GM12878 (cell line): ENCODE results near the gene IL3RA. TPM values are rescaled to one million over a fixed set of nuclear protein-coding genes. Genes with fewer than 3 reads are reported as not detected.

Experiments
- BMI1 ChIP-seq: fragments of 450-650 bp; IDR thresholded peaks from 2 replicates; pipeline ENCODE4 v1.6.1; 2016; ENCODE audit warnings: mild to moderate bottlenecking, moderate library complexity, borderline replicate concordance
- EP300 ChIP-seq, 2 experiments: fragments of 150-350 bp in 1 of 2; IDR thresholded peaks; 2 replicates each; pipeline ENCODE4 v1.6.1; 2011 to 2012; ENCODE audit warnings: low read depth in 2 of 2, low read length in 2 of 2, borderline replicate concordance in 1 of 2, improper control_type of control experiment in 1 of 2, inconsistent platforms in 1 of 2; ENCODE audit not compliant: control insufficient read depth in 1 of 2
- ETV6 ChIP-seq, 2 experiments: fragments of 450-650 bp in 1 of 2; IDR thresholded peaks in 1 of 2; conservative IDR thresholded peaks in 1 of 2; 2 replicates each; pipeline ENCODE4 v1.6.1; 2014; ENCODE audit warnings: antibody characterized with exemption in 1 of 2, borderline replicate concordance in 1 of 2, low read depth in 1 of 2, mild to moderate bottlenecking in 1 of 2, moderate library complexity in 1 of 2
- FOXM1 ChIP-seq: IDR thresholded peaks from 2 replicates; pipeline ENCODE4 v1.6.1; 2012; ENCODE audit warnings: low read depth, mild to moderate bottlenecking, inconsistent platforms, low read length, moderate library complexity
- KAT2A ChIP-seq: conservative IDR thresholded peaks from 2 replicates; pipeline ENCODE4 v1.6.1; 2011; ENCODE audit warnings: low read depth, low read length; ENCODE audit not compliant: control insufficient read depth
- NRF1 ChIP-seq: conservative IDR thresholded peaks from 2 replicates; pipeline ENCODE4 v1.6.1; 2011; ENCODE audit warnings: mild to moderate bottlenecking, low read depth, low read length, improper control_type of control experiment
- RUNX3 ChIP-seq: IDR thresholded peaks from 2 replicates; pipeline ENCODE4 v1.6.1; 2012; ENCODE audit warnings: low read length, inconsistent platforms
- TAF1 ChIP-seq: IDR thresholded peaks from 2 replicates; pipeline ENCODE4 v1.6.1; 2011; ENCODE audit warnings: mild to moderate bottlenecking, low read depth, low read length, borderline replicate concordance
- ZBED1 ChIP-seq: IDR thresholded peaks from 2 replicates; pipeline ENCODE4 v1.6.1; 2016; ENCODE audit warnings: borderline replicate concordance
- polyA plus RNA-seq, 11 experiments: library from polyadenylated mRNA; depleted of rRNA in 4 of 11; unstranded in 6 of 11; stranded (reverse) in 5 of 11; fragments of >200 nt; fragmentation: Nextera tagmentation in 4 of 11; fragmentation: Illumina TruSeq in 1 of 11; extraction: Ambion mirVana in 4 of 11; extraction: Trizol in 1 of 11; gene quantifications; 1 replicate in 1 of 11; 2 replicates in 10 of 11; pipeline versions ENCODE4 v1.2.1 to v1.2.3, GENCODE V29; 2011 to 2016; ENCODE audit warnings: inconsistent platforms in 2 of 11, missing spikeins in 2 of 11, low read depth in 1 of 11
- total RNA-seq, 4 experiments: library from RNA; depleted of rRNA in 3 of 4; stranded (reverse); fragments of >200 nt in 3 of 4; fragmentation: Illumina TruSeq in 1 of 4; extraction: Trizol in 1 of 4; gene quantifications; 2 replicates each; pipeline versions ENCODE4 v1.2.1 to v1.2.3, GENCODE V29; 2013 to 2021
- TF ChIP-seq, protein P1 (sequence below): fragments of 150-350 bp; IDR thresholded peaks from 2 replicates; pipeline ENCODE4 v1.6.1; 2016; ENCODE audit warnings: low read depth, low read length
- TF ChIP-seq, protein P2 (sequence below): fragments of 450-650 bp; IDR thresholded peaks from 2 replicates; pipeline ENCODE4 v1.6.1; 2017; ENCODE audit warnings: mild to moderate bottlenecking, moderate library complexity

IL3RA gene
- total and polyA plus RNA-seq, 10 of the 15 experiments (the other 5 are each of a cell fraction or from before 2014, with no cell fraction given): 2.1 to 31.1 (median 17.9) TPM

DNA sequence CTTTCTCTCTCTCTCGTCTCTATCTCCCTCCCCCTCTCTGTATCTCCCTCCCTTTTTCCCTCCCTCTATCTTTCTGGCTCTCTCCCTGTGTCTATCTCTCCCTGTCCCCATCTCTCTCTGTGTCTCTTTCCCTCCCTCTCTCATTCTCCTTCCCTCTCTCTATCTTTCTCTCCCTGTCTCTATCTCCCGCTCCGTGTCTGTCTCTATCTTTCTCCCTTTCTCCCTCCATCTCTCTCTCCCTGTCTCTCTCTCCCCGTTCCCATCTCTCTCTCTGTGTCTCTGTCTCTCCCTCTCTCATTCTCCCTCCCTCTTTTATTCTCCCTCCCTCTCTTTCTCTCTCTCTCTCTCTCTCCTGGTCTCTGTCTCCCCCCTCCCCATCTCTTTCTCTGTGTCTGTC, 22.9 kb downstream of the IL3RA start (continued):
- TF ChIP-seq, protein P1, sequence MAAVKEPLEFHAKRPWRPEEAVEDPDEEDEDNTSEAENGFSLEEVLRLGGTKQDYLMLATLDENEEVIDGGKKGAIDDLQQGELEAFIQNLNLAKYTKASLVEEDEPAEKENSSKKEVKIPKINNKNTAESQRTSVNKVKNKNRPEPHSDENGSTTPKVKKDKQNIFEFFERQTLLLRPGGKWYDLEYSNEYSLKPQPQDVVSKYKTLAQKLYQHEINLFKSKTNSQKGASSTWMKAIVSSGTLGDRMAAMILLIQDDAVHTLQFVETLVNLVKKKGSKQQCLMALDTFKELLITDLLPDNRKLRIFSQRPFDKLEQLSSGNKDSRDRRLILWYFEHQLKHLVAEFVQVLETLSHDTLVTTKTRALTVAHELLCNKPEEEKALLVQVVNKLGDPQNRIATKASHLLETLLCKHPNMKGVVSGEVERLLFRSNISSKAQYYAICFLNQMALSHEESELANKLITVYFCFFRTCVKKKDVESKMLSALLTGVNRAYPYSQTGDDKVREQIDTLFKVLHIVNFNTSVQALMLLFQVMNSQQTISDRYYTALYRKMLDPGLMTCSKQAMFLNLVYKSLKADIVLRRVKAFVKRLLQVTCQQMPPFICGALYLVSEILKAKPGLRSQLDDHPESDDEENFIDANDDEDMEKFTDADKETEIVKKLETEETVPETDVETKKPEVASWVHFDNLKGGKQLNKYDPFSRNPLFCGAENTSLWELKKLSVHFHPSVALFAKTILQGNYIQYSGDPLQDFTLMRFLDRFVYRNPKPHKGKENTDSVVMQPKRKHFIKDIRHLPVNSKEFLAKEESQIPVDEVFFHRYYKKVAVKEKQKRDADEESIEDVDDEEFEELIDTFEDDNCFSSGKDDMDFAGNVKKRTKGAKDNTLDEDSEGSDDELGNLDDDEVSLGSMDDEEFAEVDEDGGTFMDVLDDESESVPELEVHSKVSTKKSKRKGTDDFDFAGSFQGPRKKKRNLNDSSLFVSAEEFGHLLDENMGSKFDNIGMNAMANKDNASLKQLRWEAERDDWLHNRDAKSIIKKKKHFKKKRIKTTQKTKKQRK: no peak
- TF ChIP-seq, protein P2, sequence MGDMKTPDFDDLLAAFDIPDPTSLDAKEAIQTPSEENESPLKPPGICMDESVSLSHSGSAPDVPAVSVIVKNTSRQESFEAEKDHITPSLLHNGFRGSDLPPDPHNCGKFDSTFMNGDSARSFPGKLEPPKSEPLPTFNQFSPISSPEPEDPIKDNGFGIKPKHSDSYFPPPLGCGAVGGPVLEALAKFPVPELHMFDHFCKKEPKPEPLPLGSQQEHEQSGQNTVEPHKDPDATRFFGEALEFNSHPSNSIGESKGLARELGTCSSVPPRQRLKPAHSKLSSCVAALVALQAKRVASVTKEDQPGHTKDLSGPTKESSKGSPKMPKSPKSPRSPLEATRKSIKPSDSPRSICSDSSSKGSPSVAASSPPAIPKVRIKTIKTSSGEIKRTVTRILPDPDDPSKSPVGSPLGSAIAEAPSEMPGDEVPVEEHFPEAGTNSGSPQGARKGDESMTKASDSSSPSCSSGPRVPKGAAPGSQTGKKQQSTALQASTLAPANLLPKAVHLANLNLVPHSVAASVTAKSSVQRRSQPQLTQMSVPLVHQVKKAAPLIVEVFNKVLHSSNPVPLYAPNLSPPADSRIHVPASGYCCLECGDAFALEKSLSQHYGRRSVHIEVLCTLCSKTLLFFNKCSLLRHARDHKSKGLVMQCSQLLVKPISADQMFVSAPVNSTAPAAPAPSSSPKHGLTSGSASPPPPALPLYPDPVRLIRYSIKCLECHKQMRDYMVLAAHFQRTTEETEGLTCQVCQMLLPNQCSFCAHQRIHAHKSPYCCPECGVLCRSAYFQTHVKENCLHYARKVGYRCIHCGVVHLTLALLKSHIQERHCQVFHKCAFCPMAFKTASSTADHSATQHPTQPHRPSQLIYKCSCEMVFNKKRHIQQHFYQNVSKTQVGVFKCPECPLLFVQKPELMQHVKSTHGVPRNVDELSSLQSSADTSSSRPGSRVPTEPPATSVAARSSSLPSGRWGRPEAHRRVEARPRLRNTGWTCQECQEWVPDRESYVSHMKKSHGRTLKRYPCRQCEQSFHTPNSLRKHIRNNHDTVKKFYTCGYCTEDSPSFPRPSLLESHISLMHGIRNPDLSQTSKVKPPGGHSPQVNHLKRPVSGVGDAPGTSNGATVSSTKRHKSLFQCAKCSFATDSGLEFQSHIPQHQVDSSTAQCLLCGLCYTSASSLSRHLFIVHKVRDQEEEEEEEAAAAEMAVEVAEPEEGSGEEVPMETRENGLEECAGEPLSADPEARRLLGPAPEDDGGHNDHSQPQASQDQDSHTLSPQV: no peak
- TF ChIP-seq TAF1 (no peak), ETV6 (conservative IDR thresholded peaks at IDR 0.05 in 1 of 2, IDR thresholded peaks at IDR 0.05 in 1 of 2; ENCODE audit: borderline replicate concordance in 1 of 2, low read depth in 1 of 2) (no peak), EP300 (IDR thresholded peaks at IDR 0.05; ENCODE audit: borderline replicate concordance in 1 of 2, control insufficient read depth in 1 of 2, low read depth in 2 of 2, low read length in 2 of 2) (no peak), BMI1 (no peak), ZBED1 (no peak), RUNX3 (no peak), NRF1 (no peak), KAT2A (no peak), FOXM1 (no peak)
